GM18502 (cell line): ENCODE measurements around the gene CTBP2.
"Not testable (repeated sequence)": the region's sequence is repeated elsewhere in the genome, so short reads cannot be mapped to it uniquely, and the experiment has no call there.

Source experiments
- ATAC-seq: cut with Tn5 transposase; IDR thresholded peaks from one replicate; pipeline ENCODE4 v1.9.1; 2021; ENCODE audit warnings: mild to moderate bottlenecking; ENCODE audit not compliant: unreplicated experiment, poor library complexity

Gene CTBP2

DNA sequence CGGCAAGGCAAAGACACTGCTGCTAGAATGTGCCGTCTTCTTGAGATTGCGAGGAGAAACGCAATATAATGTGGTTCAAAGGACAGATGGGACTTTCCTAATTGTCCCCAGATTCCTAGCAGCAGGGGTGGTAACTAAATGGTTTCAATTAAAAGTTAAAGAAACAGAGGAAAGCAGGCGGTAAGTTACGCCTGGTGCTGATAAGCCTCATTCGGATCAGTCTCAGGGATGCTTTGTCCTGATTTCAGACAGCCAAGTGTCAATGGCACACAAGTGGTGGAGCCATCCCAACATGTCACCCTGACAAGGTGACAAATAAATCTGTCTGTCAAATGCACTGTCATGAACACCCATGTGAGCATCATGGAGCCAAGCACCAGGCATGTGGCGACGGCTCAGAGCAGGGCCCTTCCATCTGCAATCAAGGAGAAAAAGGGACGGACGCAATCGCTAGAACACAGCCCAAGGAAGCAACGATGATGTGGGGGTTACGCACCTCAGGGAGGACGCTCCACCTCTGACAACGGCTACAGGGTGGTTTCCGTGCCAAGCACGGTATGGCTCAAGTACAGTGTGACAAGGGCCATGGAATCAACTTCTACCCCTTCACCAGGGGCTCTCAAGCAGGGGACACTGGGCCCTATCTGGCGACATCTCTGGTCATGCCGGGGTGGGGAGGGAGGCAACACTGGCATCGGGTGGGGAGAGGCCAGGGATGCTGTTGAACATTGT lies 66.2 kb downstream of the CTBP2 start:
- no peak for ATAC-seq

DNA sequence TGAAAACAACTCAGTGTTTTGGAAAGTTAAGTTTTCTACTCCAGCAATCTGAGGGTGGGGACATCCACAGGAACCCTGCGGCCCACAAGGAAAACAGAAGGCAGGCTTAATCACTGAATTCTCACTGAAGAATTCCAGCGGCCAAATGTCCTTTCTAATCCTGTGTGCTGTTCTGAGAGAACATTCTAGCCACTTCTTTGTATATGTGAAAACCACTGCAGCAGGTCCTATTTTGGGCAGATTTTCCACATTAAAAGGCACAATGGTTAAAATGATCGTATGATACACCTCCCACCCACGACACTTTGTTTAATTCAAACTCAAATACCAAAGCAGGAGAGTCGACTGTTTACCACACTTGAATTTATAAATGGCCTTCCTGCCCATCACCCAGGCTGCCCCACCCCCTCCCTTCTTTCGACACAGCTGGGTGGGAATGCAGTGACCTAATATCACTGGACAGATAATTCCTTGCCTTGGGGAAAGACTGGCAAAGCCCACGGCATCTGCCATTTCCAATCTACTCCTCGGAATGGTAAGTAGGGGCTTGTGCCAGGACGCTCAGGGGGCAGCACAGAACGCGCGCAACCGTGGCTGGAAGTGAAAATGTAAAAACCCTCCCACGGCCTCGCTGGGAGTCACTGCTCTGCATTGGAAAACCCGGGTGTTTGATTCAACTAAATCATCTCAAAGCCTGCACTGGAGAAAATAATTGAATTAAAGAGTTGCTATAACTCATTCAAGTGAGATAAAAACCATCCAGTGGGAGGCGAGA lies 67.0 kb downstream of the CTBP2 start:
- ATAC-seq: no peak

DNA sequence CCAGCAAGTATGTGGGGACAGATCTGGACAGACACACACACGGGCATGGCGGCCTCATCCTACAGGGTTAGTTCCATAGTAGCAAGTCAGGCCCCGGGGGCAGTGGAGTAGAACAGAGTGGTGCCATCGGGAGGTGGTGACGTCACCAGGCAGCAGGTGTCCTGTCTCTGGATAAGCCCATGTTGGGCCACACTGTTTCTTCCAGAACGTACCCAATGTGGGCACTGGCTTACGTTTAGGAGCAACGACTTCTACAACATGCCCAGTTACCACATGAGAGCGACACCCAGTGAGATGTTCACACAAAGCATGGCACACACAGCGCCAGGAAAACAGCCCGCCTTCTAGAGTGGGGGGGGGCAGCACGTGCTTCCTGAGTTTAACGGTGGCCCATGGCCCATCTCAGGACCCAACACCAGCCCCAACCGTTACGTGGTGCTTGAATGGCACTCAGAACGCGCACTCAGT lies 67.8 kb downstream of the CTBP2 start:
- ATAC-seq: no peak

DNA sequence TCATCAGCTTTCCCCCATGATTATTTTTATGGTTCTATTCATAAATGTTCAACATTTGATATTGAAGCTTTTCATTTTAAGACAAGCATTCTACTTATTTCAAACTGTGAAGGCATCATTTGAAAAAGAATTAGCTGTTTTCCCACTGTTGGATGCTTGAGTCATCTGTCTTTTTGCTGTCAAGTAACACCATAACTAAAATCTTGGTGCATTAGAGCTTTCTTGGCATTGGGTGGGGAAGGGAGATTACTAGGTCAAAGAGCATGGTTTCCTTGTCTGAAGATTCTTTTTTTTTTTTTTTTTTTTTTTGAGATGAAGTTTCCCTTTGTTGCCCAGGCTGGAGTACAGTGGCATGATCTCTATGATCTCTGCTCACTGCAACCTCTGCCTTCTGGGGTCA lies 68.5 kb downstream of the CTBP2 start:
- no peak for ATAC-seq

DNA sequence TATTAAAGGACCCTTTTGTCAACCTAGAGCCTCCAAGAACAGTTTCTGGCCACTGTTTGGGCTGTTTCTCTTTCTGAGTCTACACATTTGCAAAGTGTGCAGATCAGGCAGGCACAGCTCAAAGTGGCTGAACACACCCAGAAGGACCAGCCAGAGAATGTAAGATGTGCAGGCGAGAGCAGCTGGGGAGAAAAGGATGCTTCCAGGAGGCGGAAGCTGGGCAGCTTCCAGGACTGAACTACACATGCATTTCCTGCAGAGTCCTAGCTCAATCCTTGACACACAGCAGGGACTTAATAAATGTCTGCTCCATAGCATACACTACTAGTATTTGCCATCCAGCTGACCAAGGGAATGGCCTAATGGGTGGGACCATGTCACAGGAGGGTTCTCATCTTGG lies 70.9 kb downstream of the CTBP2 start:
- no peak for ATAC-seq

DNA sequence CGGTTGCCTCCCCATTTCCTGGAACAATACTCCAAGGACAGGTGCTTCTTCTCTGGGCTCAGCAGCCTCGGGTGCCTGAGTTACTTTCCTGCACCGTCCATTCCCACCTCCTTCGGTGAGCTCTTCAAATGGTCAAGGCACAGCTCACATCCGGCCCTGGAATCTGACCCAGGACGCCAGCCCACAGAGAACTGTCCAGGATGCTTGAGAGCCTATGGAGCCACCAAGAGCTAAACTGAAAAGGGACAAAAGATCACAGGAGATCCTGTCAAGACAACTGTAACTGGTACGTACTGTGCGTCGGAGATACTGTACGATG lies 72.5 kb downstream of the CTBP2 start:
- ATAC-seq: no peak

DNA sequence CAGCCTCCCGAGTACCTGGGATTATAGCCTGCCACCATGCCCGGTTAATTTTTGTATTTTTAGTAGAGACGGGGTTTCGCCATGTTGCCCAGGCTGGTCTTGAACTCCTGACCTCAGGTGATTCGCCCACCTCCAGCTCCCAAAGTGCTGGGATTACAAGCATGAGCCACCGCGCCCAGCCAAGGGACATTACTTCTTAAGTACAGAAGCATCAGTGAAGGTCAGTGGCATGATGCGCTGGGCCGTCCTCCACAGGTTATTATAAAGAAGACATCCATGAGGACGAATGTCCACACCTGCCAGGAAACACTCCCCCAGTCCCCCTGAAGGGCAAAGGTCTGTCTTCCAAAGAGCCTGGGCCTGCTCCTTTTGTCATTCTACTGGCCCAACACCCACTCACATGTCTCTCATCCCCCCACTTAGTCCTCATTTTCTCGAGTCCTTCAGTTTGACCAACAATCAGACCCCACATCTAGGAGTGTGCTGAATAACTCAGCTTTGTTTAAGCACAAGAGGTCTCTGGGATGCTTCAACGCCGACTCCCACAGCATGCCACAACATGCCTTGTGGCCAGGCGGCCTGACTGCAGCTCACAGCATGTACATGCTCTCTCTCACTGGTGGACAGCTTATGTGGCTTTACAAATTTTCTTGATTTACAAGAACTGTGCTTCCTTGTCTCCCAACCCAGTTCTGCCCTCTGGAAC lies 73.0 kb downstream of the CTBP2 start:
- no peak for ATAC-seq

DNA sequence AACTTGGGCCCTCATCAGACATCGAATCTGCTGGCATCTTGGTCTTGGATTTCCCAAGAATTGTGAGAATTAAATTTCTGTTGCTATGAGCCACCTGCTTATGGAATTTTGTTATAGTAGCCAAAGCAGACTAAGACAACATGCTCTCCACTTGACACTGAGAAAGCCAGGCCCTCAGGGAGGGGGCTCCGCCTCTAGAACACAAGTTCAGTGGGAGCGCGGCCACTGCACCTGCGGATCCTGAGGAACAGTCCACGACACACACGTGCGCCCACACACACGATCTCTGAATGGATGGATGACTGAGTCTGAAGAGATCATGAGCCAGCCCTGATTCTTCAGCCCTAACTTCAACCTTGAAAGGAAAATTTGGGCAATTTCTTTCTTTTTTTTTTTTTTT lies 73.7 kb downstream of the CTBP2 start:
- ATAC-seq: no peak

DNA sequence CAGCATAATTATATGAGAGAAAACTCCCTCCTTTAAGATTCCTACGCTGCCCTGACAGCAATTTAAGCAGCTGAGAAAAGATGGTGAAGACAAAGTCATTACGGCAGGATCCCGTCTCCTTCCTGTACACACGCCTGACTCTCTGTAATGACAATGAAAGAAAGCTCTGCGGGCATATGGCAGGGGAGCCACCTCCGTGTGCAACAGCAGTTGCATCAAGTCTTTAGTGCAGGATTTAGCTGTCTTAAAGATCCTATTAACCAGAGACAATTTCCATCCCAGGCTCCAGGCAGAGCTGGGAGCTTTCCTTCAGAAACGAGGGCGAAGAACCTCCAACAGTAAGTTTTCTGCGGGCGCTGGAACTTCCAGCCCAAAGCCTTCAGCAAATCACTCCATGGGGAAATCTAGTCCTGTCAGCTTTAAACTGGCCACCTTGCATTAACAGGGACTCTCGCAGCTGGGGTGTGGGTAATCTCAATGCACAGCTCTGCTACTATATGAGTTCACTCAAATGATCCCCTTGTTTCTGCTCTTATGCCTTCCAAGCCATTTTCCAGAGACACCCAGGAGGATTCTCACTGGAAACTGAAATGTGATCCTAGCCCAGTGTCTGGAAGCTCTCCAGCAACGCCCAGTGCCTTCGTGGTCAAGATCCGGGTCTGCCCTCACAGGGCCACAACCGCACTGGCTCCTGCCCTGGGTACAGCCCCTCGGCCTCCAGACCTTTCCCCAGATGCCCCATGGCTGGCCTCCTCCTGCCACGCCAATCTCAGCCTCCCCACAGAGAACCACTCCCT lies 74.9 kb downstream of the CTBP2 start:
- ATAC-seq: no peak

DNA sequence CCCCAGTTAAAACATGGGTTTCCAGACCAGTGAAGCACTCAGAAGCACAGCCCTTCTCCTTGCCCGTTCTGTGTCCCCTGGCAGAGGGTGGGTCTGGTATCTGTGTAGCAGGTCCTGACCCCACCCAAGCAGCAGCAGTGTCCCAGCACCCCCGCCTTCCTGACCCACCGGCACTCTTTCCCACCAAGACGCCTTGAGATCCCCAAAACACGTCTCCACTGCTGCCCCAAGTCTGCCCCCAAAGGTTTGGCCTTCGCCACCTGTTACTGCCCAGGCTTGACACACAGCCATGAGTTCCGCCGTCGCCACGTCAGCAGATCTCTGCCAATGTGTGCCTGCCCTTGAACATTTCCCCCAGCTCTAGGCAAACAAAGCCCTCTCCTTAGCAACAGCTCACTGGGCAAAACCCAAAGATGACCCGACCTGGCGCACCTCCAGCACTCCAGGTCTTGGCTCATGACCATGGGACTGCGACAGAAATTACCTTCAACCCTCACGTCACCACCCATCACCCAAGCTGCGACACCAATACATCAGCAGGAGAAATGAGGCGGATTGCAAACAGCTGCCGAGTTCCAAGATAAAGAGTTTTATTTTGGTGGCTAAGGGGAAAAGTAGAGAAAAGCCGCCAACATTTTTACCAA lies 75.6 kb downstream of the CTBP2 start:
- ATAC-seq: no peak

DNA sequence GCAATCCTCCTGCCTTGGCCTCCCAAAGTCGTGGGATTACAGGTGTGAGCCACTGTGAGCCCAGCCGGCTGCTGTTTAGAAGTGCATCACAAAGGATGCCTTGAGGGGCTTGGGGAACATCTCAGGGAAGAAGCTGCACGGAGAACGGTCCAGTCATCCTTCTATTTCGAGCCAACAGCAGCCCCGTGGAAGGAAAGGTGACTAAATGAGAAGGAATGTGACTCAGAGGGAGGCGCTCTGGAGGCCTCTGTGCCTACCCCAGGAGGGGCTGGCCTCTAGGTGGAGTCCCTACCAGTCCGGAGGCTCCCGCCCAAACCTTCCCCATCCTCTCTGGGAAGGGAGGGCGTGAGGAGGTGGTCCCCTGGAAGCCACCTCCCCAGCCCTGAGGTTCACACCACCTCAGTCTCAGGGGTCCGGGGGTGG lies 76.2 kb downstream of the CTBP2 start:
- ATAC-seq: no peak

DNA sequence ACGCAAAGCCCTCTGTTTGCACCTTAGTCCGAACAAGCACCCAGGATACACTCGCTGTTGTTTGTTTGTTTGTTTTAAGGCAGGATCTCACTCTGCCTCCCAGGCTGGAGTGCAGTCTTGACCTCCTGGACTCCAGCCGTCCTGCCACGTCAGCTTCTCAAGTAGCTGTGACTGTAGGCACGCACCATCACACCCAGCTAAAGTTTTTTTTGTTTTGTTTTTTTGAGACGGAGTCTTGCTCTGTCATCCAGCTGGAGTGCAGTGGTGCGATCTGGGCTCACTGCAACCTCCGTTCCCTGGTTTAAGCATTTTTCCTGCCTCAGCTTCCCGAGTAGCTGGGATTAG lies 76.8 kb downstream of the CTBP2 start:
- no peak for ATAC-seq

DNA sequence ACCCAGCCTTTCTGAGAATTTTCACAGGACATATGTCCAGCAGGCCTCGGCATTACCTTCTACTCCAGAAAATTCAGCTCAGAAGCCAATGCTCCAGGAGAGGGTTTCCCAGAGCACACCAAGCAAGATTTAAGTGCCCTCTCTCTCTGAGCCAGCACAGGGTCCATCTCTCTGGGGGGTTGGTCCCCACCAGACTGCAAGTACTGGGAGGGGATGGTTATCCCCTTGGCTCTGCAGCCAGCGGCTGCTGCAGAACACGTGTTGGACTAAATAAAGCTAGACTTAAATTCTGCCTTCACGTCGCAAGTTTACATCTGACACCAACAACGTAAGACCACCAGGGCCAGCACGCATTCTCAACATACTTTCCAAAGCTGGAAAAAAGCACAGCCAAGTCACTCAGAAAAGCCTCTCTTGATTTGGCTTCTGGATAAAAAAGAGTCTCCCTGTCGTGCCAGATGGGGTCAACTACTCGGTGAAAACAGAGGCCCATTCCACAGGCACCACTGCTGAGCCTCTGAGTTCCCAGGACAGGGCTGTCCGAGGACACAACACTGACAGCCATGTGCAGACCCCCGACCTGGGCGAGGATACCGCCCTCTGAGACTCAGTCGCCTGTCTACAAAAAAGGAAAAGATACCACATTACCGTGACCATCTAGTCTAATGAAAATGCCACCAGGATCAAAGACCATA lies 77.3 kb downstream of the CTBP2 start:
- ATAC-seq: no peak

DNA sequence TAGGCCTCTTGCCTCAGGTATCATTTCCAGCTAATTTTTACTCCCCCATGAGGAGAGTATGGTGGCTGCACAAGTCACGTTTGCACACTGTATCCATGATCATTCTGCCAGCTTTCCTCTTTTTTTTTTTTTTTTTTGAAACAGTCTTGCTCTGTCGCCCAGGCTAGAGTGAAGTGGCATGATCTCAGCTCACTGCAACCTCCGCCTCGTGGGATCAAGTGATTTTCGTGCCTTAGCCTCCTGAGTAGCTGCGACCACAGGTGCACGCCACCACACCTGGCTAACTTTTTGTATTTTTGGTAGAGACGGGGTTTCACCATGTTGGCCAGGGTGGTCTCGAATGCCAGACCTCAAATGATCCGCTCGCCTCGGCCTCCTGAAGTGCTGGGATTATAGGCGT lies 77.9 kb downstream of the CTBP2 start:
- not testable (repeated sequence) for ATAC-seq

DNA sequence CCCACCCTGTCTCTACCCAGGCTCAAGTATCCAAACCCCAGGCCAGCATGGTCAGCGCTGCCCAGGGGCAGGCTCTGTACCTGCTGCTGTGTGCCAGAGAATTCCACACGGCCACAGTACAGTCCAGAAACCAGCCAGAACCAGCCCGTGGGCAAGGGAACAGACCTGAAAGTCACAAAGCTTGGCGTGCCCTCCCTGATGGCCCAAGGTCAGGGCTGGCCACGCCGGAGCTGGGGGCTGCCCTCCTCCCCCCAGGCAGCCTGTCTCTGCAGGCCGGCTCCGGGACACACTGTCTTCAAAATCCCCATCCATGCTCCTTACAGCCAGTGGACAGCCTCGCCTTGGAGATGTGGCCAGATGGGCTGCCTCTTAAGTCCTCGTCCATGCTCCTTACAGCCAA lies 78.4 kb downstream of the CTBP2 start:
- no peak for ATAC-seq

DNA sequence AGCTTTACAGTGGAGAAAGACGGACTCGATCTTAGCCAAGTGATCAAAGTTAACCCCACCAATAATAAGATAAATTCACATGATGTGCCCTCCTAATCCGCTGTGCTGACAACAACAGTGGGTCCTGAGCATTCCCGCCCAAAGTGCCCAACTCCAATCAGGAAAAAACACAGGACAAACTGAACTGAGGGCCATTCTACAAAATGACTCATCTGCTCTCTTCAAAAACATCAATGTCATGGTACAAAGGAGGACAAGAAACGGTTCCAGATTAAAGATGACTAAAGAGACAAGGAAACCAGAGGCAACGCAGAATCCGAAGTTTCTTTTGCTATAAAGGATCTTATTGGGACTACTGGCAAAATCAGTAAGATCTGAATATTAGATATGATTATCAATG lies 79.4 kb downstream of the CTBP2 start:
- no peak for ATAC-seq

DNA sequence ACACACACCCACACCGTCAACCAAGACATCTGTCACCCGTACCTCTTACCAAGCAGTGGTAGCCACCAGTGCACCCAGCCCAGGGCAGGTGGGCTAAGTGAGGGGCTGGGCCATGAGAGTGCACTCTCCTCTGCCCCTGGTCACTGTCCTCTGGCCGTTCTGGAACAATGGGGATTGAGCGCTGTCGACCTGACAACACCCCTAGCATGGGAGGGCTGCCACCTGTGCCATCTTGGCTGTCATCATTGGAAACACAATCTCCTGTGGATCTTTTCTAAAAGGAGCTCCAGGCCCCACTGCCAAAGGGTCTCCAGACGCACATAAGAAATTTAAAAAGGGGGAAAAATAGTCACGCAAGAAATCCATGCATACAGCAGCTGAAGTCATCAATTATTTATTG lies 80.1 kb downstream of the CTBP2 start:
- no peak for ATAC-seq

DNA sequence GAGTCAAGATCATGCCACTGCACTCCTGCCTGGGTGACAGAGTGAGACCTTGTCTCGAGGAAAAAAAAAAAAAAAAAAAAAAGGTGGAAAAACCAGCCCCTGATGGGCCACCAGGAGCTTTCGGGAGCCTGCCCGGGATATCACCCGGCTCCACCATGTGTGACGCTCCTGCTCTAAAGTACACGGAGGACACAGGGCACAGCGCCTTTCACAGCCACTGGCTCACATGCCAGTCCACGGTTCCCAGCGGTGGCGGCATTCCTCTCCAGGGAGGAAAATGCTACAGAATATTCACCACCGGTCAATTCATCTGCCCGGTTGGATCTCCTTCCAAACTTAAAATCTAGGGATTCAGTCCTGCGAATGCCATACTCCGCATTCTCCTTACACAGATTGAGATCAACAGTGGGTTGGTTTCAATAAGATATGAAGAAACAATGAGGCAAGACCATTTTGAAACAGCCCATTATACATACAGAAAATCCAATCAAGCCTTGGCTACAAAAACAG lies 81.2 kb downstream of the CTBP2 start:
- no peak for ATAC-seq

DNA sequence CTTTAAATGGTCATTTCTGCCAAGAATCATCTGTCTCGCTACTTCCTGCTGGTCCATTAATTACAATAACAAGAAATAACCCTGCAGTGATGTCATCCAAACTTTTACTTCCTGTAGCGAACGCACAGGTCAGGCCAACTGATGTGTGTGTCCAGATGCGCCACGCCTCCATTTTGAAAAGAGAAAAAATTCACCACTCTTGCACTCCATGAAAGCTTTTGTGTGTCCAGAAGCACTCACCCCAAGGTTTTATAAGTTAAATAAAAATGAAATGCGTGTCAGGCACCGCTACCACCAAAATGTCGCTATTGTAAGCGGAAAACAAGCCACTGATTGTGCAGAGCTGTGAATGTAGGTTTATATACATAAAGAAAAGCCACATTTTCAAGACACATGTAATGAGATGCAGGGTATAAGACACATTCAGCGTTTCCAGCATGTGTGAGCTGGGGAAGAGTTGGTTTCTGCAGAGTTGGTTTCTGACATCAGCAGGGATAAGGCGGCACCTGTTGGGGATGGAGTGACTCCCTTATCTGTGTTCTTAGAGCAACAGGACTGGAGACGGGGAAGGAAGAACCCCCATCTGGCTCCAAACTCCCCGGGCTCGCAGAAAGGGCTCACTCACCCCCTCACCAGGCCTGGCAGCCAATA lies 83.3 kb downstream of the CTBP2 start:
- no peak for ATAC-seq
